BLaER1 (cell line): ENCODE results near the gene SEMA3A.
"Not testable (repeated sequence)": the region's sequence is repeated elsewhere in the genome, so short reads cannot be mapped to it uniquely, and the experiment has no call there.

Source experiments
- H3K27ac ChIP-seq: shearing (Covaris generic); formaldehyde crosslinking; 2 replicates; pipeline ENCODE4 v1.8.1; 2022
- H3K27me3 ChIP-seq: shearing (Covaris generic); formaldehyde crosslinking; 2 replicates; pipeline ENCODE4 v1.8.1; 2022
- H3K36me3 ChIP-seq: shearing (Covaris generic); formaldehyde crosslinking; 2 replicates; pipeline ENCODE4 v1.8.1; 2022
- H3K4me1 ChIP-seq: shearing (Covaris generic); formaldehyde crosslinking; 2 replicates; pipeline ENCODE4 v1.8.1; 2022
- H3K4me2 ChIP-seq: shearing (Covaris generic); formaldehyde crosslinking; 2 replicates; pipeline ENCODE4 v1.8.1; 2022
- H3K4me3 ChIP-seq: shearing (Covaris generic); formaldehyde crosslinking; 2 replicates; pipeline ENCODE4 v1.8.1; 2022
- H3K9ac ChIP-seq: shearing (Covaris generic); formaldehyde crosslinking; 2 replicates; pipeline ENCODE4 v1.8.1; 2022
- H3K9me3 ChIP-seq: shearing (Covaris generic); formaldehyde crosslinking; 2 replicates; pipeline ENCODE4 v1.8.1; 2022
- H4K20me1 ChIP-seq: shearing (Covaris generic); formaldehyde crosslinking; 2 replicates; pipeline ENCODE4 v1.8.1; 2022
- Cebpa-rat ChIP-seq: shearing (Covaris generic); IDR thresholded peaks from 2 replicates; pipeline ENCODE4 v1.8.1; 2022

The SEMA3A gene

GRCh38 chr7:84077336-84077735 is 117.3 kb downstream of the SEMA3A start:
- no peak overlapping the region for H3K4me3 ChIP-seq
- no peaks in the 10 kb centered on the region for H3K27me3 ChIP-seq
- H4K20me1 ChIP-seq, result no peaks in the 10 kb centered on the region
- H3K27ac ChIP-seq, result no peak overlapping the region
- H3K4me1 ChIP-seq, result no peaks in the 10 kb centered on the region
- no peak overlapping the region for H3K4me2 ChIP-seq
- no peak for TF ChIP-seq Cebpa-rat
- no peak overlapping the region for H3K9ac ChIP-seq
- no peaks in the 10 kb centered on the region for H3K9me3 ChIP-seq
- no peaks in the 10 kb centered on the region for H3K36me3 ChIP-seq

GRCh38 chr7:84076219-84076618 is 118.4 kb downstream of the SEMA3A start:
- no peaks in the 10 kb centered on the region for H3K9me3 ChIP-seq
- H3K9ac ChIP-seq, result no peak overlapping the region
- no peak overlapping the region for H3K4me3 ChIP-seq
- no peaks in the 10 kb centered on the region for H3K36me3 ChIP-seq
- TF ChIP-seq Cebpa-rat, result no peak
- no peaks in the 10 kb centered on the region for H3K4me1 ChIP-seq
- no peaks in the 10 kb centered on the region for H4K20me1 ChIP-seq
- no peak overlapping the region for H3K4me2 ChIP-seq
- H3K27ac ChIP-seq, result no peak overlapping the region
- no peaks in the 10 kb centered on the region for H3K27me3 ChIP-seq

GRCh38 chr7:84073186-84073875 is 121.3 kb downstream of the SEMA3A start:
- Histone ChIP-seq H3K4me3 (no peak overlapping the region), H3K27ac (no peak overlapping the region), H3K4me2 (no peak overlapping the region), H4K20me1 (no peaks in the 10 kb centered on the region), H3K36me3 (no peaks in the 10 kb centered on the region), H3K9me3 (no peaks in the 10 kb centered on the region), H3K9ac (no peak overlapping the region), H3K27me3 (no peaks in the 10 kb centered on the region), H3K4me1 (no peaks in the 10 kb centered on the region)
- no peak for TF ChIP-seq Cebpa-rat

- Histone ChIP-seq H3K36me3 (no peaks in the 10 kb centered on the region), H3K4me2 (no peak overlapping the region), H3K9ac (no peak overlapping the region), H3K27me3 (no peaks in the 10 kb centered on the region), H3K4me3 (no peak overlapping the region), H3K4me1 (no peaks in the 10 kb centered on the region), H3K27ac (no peak overlapping the region), H4K20me1 (no peaks in the 10 kb centered on the region), H3K9me3 (no peaks in the 10 kb centered on the region)
- TF ChIP-seq Cebpa-rat, result no peak
Measured at GRCh38 chr7:84070770-84071169, 123.8 kb downstream of the SEMA3A start.

- H4K20me1 ChIP-seq, result no peaks in the 10 kb centered on the region
- no peaks in the 10 kb centered on the region for H3K4me1 ChIP-seq
- H3K36me3 ChIP-seq, result no peaks in the 10 kb centered on the region
- no peak overlapping the region for H3K9ac ChIP-seq
- no peak overlapping the region for H3K27ac ChIP-seq
- no peaks in the 10 kb centered on the region for H3K9me3 ChIP-seq
- no peak overlapping the region for H3K4me2 ChIP-seq
- no peaks in the 10 kb centered on the region for H3K27me3 ChIP-seq
- H3K4me3 ChIP-seq, result no peak overlapping the region
- TF ChIP-seq Cebpa-rat, result no peak
Measured at GRCh38 chr7:84069999-84070500, 124.5 kb downstream of the SEMA3A start.

GRCh38 chr7:84069033-84069432 is 125.6 kb downstream of the SEMA3A start:
- H3K27ac ChIP-seq, result no peak overlapping the region

GRCh38 chr7:84062489-84062901 is 132.1 kb downstream of the SEMA3A start:
- not testable (repeated sequence) for H3K27ac ChIP-seq, H3K36me3 ChIP-seq, H3K4me3 ChIP-seq, H3K4me1 ChIP-seq, H3K9me3 ChIP-seq, H3K4me2 ChIP-seq, H3K9ac ChIP-seq, H4K20me1 ChIP-seq, H3K27me3 ChIP-seq

More at GRCh38 chr7:84069033-84069432, 125.6 kb downstream of the SEMA3A start:
- no peaks in the 10 kb centered on the region for H4K20me1 ChIP-seq
- H3K9ac ChIP-seq, result no peak overlapping the region
- no peaks in the 10 kb centered on the region for H3K9me3 ChIP-seq
- H3K27me3 ChIP-seq, result no peaks in the 10 kb centered on the region
- no peak overlapping the region for H3K4me2 ChIP-seq
- no peak overlapping the region for H3K4me3 ChIP-seq
- no peaks in the 10 kb centered on the region for H3K36me3 ChIP-seq
- no peak for TF ChIP-seq Cebpa-rat
- H3K4me1 ChIP-seq, result no peaks in the 10 kb centered on the region

GRCh38 chr7:84060760-84061261 is 133.8 kb downstream of the SEMA3A start:
- H3K9ac ChIP-seq, result no peak overlapping the region
- H3K4me2 ChIP-seq, result no peak overlapping the region
- H3K9me3 ChIP-seq, result no peaks in the 10 kb centered on the region
- H3K36me3 ChIP-seq, result no peaks in the 10 kb centered on the region
- no peak overlapping the region for H3K27ac ChIP-seq
- H3K4me3 ChIP-seq, result no peak overlapping the region
- H4K20me1 ChIP-seq, result no peaks in the 10 kb centered on the region
- no peak for TF ChIP-seq Cebpa-rat
- no peaks in the 10 kb centered on the region for H3K4me1 ChIP-seq
- H3K27me3 ChIP-seq, result no peaks in the 10 kb centered on the region

GRCh38 chr7:84060000-84060399 is 134.6 kb downstream of the SEMA3A start:
- no peak overlapping the region for H3K4me2 ChIP-seq
- no peak overlapping the region for H3K4me3 ChIP-seq
- H3K27ac ChIP-seq, result no peak overlapping the region
- no peaks in the 10 kb centered on the region for H3K27me3 ChIP-seq
- TF ChIP-seq Cebpa-rat, result no peak
- H4K20me1 ChIP-seq, result no peaks in the 10 kb centered on the region
- H3K4me1 ChIP-seq, result no peaks in the 10 kb centered on the region
- H3K9ac ChIP-seq, result no peak overlapping the region
- H3K36me3 ChIP-seq, result no peaks in the 10 kb centered on the region
- no peaks in the 10 kb centered on the region for H3K9me3 ChIP-seq

GRCh38 chr7:84058311-84059076 is 136.1 kb downstream of the SEMA3A start:
- Histone ChIP-seq H4K20me1 (no peaks in the 10 kb centered on the region), H3K36me3 (no peaks in the 10 kb centered on the region), H3K4me3 (no peak overlapping the region), H3K9me3 (no peaks in the 10 kb centered on the region), H3K27ac (no peak overlapping the region), H3K9ac (no peak overlapping the region), H3K27me3 (no peaks in the 10 kb centered on the region), H3K4me2 (no peak overlapping the region), H3K4me1 (no peaks in the 10 kb centered on the region)
- no peak for TF ChIP-seq Cebpa-rat
